Ishikawa (cell line): ENCODE results near the gene SPON1.

ENCODE experiments used
- EGR1 ChIP-seq: IDR thresholded peaks from 2 replicates; pipeline ENCODE4 v1.6.1; 2012
- EP300 ChIP-seq: IDR thresholded peaks from 2 replicates; pipeline ENCODE4 v1.6.1; 2012; ENCODE audit warnings: borderline replicate concordance
- RAD21 ChIP-seq: IDR thresholded peaks from 2 replicates; pipeline ENCODE4 v1.6.1; 2012; ENCODE audit warnings: low read depth
- REST ChIP-seq: IDR thresholded peaks from 2 replicates; pipeline ENCODE4 v1.6.1; 2012; ENCODE audit warnings: low read depth, mild to moderate bottlenecking
- TAF1 ChIP-seq: IDR thresholded peaks from 2 replicates; pipeline ENCODE4 v1.6.1; 2012; ENCODE audit warnings: low read depth, mild to moderate bottlenecking

DNA sequence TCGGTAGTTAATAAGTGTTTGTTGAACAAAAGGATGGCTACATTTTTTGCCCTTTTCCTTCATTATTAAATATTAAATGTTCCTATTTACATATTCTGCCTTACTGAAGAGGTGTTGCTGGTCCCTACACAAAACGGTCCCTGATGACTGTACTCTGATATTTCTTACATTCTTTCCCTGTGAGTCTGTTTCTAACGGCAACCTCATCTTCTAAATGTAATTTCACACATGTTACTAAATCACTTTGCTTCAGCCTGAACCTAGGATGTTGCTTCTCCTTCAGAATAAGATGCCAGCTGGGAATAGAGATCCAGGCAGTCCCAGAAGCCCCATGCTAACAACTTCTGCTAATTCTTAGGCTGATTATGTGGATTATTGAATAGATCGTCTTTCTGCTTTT lies 50.3 kb downstream of the SPON1 start:
- no peak for TF ChIP-seq TAF1
- TF ChIP-seq REST: no peak
- no peak for TF ChIP-seq EP300
- TF ChIP-seq RAD21: no peak
- TF ChIP-seq EGR1: no peak
